Measurements from ENCODE around the gene CCDC170.

The CCDC170 gene

GRCh38 chr6:151661928-151662327 is 168.1 kb downstream of the CCDC170 start:
- DNase-seq: no peak

GRCh38 chr6:151663559-151663958 is 169.7 kb downstream of the CCDC170 start:
- DNase-seq: no peak

GRCh38 chr6:151664390-151664789 is 170.6 kb downstream of the CCDC170 start:
- DNase-seq: no peak

- no peak for DNase-seq
Measured at GRCh38 chr6:151665329-151665728, 171.5 kb downstream of the CCDC170 start.

GRCh38 chr6:151666526-151666925 is 172.7 kb downstream of the CCDC170 start:
- no peak for DNase-seq

- DNase-seq: no peak
Measured at GRCh38 chr6:151669208-151669560, 175.4 kb downstream of the CCDC170 start.

GRCh38 chr6:151670116-151670515 is 176.3 kb downstream of the CCDC170 start:
- DNase-seq: no peak

Measured in EL (cell line).